ENCODE data around the gene RIMS1.

RIMS1 gene

GRCh38 chr6:72130327-72130726, 244.0 kb downstream of the RIMS1 start:
- DNase-seq: no peak

GRCh38 chr6:72132427-72132826, 246.1 kb downstream of the RIMS1 start:
- DNase-seq: no peak

- no peak for DNase-seq
These were observed 246.5 kb downstream of the RIMS1 start for GRCh38 chr6:72132851-72133250.

GRCh38 chr6:72133324-72133723, 247.0 kb downstream of the RIMS1 start:
- DNase-seq: no peak

- DNase-seq: no peak
These were observed 254.4 kb downstream of the RIMS1 start for GRCh38 chr6:72140795-72141194.

DNA sequence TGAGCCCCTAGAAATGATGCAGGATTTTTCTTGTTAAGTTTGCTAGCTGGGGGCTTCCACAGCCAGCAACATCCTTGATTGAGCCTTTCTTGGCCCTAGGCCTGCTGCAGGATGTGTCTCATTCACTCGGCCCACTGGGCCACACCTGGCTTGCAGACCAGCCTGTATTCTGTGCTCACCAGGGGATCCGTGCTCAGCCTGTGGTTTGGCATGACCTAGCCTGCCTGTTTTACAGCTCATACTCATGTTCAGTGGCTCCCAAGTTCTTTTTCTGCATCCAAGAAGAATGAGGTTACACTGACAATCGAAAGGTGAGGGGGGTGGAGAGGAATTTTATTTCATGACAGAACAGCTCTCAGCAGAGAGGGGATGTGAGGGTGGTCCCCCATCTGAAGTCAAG, 263.4 kb downstream of the RIMS1 start:
- DNase-seq: no peak

DNA sequence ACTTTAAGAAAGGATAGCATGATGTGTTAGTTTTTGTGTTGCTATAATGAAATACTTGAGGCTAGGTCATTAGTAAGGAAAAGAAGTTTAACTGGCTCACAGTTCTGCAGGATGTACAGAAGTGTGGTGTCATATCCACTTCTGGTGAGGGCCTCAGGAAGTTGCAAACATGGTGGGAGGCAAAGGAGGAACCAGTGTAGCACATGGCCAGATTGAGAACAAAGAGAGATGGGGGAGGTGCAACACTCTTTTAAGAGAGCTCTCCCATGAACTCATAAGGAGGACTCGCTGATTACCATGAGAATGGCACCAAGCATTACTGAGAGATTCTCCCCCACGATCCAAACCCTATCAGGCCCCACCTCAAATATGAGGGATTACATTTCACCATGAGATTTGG, 265.4 kb downstream of the RIMS1 start:
- no peak for DNase-seq

- DNase-seq: no peak
These were observed 289.6 kb downstream of the RIMS1 start for GRCh38 chr6:72175916-72176315.

GRCh38 chr6:72182337-72183246, 296.2 kb downstream of the RIMS1 start:
- no peak for DNase-seq

DNA sequence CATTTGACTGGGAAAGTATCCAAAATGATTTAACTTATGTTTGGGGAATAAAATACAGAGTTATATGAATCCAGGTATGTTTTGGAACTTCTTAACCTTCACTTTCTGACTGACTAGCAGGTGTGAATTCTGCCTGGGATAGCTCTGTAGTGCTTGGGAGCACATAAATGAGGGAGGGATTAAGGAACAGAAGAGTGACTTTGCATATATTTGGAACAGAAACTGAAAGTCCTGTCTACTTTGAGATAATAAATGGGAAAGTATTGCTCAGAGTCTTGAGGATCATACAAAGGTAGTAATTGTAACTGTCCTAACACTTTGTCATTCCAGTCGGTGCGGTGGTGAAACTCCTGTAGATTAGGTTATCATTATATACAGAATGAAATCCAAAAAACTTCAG, 317.6 kb downstream of the RIMS1 start:
- no peak for DNase-seq

GRCh38 chr6:72205500-72205899, 319.1 kb downstream of the RIMS1 start:
- no peak for DNase-seq

GRCh38 chr6:72206606-72207005, 320.3 kb downstream of the RIMS1 start:
- no peak for DNase-seq

GRCh38 chr6:72212686-72213085, 326.3 kb downstream of the RIMS1 start:
- no peak for DNase-seq

GRCh38 chr6:72213654-72214053, 327.3 kb downstream of the RIMS1 start:
- DNase-seq: no peak

GRCh38 chr6:72216222-72217068, 330.1 kb downstream of the RIMS1 start:
- DNase-seq: no peak

DNA sequence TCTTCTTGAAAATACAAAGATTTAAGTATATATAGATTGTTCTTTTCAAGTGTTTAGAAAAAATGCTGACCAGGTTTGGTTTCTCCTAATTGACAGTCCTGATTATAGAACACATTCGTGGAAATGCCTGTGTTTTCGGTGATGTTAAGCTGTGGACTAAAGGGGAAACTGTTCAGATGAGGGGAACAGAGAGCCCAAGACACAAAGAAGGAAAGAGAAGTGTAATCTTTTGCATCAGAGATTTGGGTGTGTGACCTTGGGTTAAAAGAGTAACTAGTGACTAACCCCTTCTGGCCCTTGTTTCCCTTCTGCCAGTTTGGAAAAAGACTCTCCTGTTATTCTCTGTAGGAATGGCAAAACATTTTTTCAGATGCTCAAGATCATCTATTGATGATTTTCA, 331.3 kb downstream of the RIMS1 start:
- DNase-seq: no peak

DNA sequence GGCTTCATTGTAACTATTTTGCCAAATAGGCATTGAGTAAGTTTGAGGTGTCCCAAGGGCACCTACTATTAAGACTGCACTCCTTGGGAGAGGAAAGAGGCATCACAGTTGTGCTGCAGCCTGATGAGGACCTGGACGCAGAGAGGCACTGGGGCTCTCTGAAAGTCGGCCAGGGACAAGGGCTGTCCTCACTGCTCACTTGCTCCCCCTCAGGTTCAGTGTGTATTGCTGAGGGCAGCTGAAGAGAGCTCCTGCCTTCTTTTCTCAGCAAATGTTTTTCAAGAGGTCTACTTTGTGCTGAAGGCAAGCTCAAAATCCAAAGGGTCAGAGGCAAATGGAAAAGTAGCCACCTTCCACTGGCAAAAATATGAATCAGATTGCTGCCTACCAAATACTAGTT, 331.8 kb downstream of the RIMS1 start:
- DNase-seq: no peak

DNA sequence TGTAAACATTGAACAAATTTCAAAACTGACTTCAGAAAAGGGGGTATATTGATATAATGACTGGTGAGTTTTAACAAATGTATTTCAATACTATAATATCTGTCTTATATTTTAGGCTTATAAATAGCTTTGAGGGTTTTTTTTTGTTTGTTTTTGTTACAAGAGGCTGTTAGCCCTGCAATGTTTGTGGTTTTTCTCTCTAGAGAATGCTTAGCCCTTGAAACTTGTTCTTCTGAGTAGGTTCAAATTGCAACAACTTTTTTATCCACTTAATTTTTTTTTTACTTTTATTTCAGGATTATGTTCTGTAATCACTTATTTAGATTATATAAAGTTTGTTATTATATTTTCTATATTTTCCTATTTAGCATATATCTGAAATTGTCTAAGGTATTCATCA, 333.2 kb downstream of the RIMS1 start:
- DNase-seq: no peak

GRCh38 chr6:72238021-72238420, 351.7 kb downstream of the RIMS1 start:
- no peak for DNase-seq

- no peak for DNase-seq
These were observed 352.6 kb downstream of the RIMS1 start for GRCh38 chr6:72238900-72239299.

- no peak for DNase-seq
These were observed 359.2 kb downstream of the RIMS1 start for GRCh38 chr6:72245565-72245964.

- DNase-seq: no peak
These were observed 360.6 kb downstream of the RIMS1 start for GRCh38 chr6:72246926-72247325.

DNA sequence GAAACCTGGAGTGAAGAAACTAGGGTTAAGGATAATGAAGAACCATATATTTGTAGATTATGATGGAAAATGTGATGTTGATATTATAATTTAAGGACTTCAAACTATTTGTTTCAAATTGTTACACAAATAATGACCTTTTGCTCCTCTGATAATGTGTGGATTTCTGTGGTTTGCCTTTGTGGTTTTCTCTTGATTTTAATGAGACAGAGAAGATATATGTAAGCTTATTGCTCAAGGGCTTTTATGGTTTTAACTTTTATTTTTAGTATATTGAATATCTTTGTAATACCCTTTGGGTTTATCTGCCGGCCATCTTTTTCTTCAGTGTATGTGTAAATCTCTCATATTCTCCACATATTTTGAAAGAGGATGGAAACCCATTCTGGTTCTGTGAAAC, 362.3 kb downstream of the RIMS1 start:
- no peak for DNase-seq

- no peak for DNase-seq
These were observed 364.3 kb downstream of the RIMS1 start for GRCh38 chr6:72250664-72251063.

Data from SHP77 treated with DMSO at 0.1 percent for 48 hours (cell line).